PC-3 (cell line): Measurements from ENCODE around the gene E2F7. TPM values are rescaled to one million over a fixed set of nuclear protein-coding genes. Genes with fewer than 3 reads are reported as not detected.

Experiments used
- ATAC-seq: fragments of 200-7000 bp; cut with Tn5 transposase; 2 replicates; pipeline ENCODE4 v1.9.1; 2020; ENCODE audit warnings: mild to moderate bottlenecking, moderate library complexity
- BruUV-seq: library from RNA; stranded (reverse); fragments of 400-500 nt; replicated peaks from 2 replicates; lab custom pipeline; 2021; lab: Mats Ljungman, UMichigan
- CTCF ChIA-PET: fragments of 300-600 bp; sonication (Branson Sonifier 250); formaldehyde crosslinking; loops from one replicate; lab custom pipeline; 2022; ENCODE audit warnings: antibody characterized with exemption; lab: Charles Lee
- POLR2A ChIA-PET: fragments of 300-600 bp; sonication (Branson Sonifier 250); formaldehyde crosslinking; loops from one replicate; lab custom pipeline; 2022; ENCODE audit warnings: antibody characterized with exemption; ENCODE audit not compliant: unreplicated experiment; lab: Charles Lee
- DNase-seq: peaks from one replicate; pipeline ENCODE4 v3.0.0-alpha.2; 2015
- H2AFZ ChIP-seq: fragments of 300-600 bp; sonication (generic); 2 replicates; pipeline ENCODE4 v1.6.0; 2016; ENCODE audit warnings: antibody characterized with exemption, low read length
- H3F3A ChIP-seq: fragments of 300-600 bp; sonication (generic); one replicate; pipeline ENCODE4 v1.6.0; 2017; ENCODE audit warnings: antibody characterized with exemption, low read length, control low read depth, mild to moderate bottlenecking; ENCODE audit not compliant: unreplicated experiment
- H3K27ac ChIP-seq: fragments of 300-600 bp; sonication (generic); 2 replicates; pipeline ENCODE4 v1.5.1; 2016; ENCODE audit warnings: mild to moderate bottlenecking, low read length
- H3K27me3 ChIP-seq: fragments of 300-600 bp; sonication (generic); 2 replicates; pipeline ENCODE4 v1.6.1; 2016; ENCODE audit warnings: low read length, mixed read lengths
- H3K36me3 ChIP-seq: fragments of 300-600 bp; sonication (generic); 2 replicates; pipeline ENCODE4 v1.6.1; 2016; ENCODE audit warnings: low read depth, mixed run types, low read length, mixed read lengths
- H3K4me1 ChIP-seq: fragments of 300-600 bp; sonication (generic); 2 replicates; pipeline ENCODE4 v1.5.1; 2016; ENCODE audit warnings: low read length; ENCODE audit not compliant: insufficient read depth
- H3K4me2 ChIP-seq: fragments of 300-600 bp; sonication (generic); 2 replicates; pipeline ENCODE4 v1.6.0; 2016; ENCODE audit warnings: low read length
- H3K4me3 ChIP-seq: fragments of 300-600 bp; sonication (generic); 2 replicates; pipeline ENCODE4 v1.5.1; 2016; ENCODE audit warnings: mild to moderate bottlenecking, low read length, mixed read lengths
- H3K79me2 ChIP-seq: fragments of 300-600 bp; sonication (generic); 2 replicates; pipeline ENCODE4 v1.6.1; 2017; ENCODE audit warnings: low read length, mixed read lengths
- H3K9ac ChIP-seq: fragments of 300-600 bp; sonication (generic); 2 replicates; pipeline ENCODE4 v1.6.0; 2016; ENCODE audit warnings: mild to moderate bottlenecking, low read length
- H3K9me2 ChIP-seq: fragments of 300-600 bp; sonication (generic); replicated peaks from 2 replicates; pipeline ENCODE4 v1.6.1; 2016; ENCODE audit warnings: mixed run types, low read length, mixed read lengths
- H3K9me3 ChIP-seq: fragments of 300-600 bp; sonication (generic); 2 replicates; pipeline ENCODE4 v1.6.1; 2016; ENCODE audit warnings: low read length, mixed read lengths
- H4K20me1 ChIP-seq: fragments of 300-600 bp; sonication (generic); 2 replicates; pipeline ENCODE4 v1.6.1; 2016; ENCODE audit warnings: low read length, mixed read lengths
- CTCF ChIP-seq: fragments of 300-600 bp; sonication (generic); conservative IDR thresholded peaks from 2 replicates; pipeline ENCODE4 v1.5.1; 2017; ENCODE audit warnings: antibody characterized with exemption, low read depth, mild to moderate bottlenecking, low read length
- EZH2 ChIP-seq: fragments of 300-600 bp; sonication (generic); IDR thresholded peaks from one replicate; pipeline ENCODE4 v1.6.1; 2017; ENCODE audit warnings: antibody characterized with exemption, mild to moderate bottlenecking, low read length; ENCODE audit not compliant: unreplicated experiment
- EZH2phosphoT487 ChIP-seq: fragments of 300-600 bp; sonication (generic); IDR thresholded peaks from 2 replicates; pipeline ENCODE4 v1.6.1; 2018; ENCODE audit warnings: mild to moderate bottlenecking, antibody characterized with exemption, low read length, borderline replicate concordance
- intact Hi-C: fragments of 100-400 bp; cut with micrococcal nuclease; formaldehyde crosslinking; loops from 2 replicates; pipeline ENCODE4 v1.9.0; 2023
- total RNA-seq: library from RNA; depleted of rRNA; stranded (reverse); fragments of >200 nt; gene quantifications from 2 replicates; pipeline ENCODE4 v1.2.3, GENCODE V29; 2014

Gene E2F7
- total RNA-seq, 1 experiment from 2014 or later: 19.0 TPM

- no peaks in the 10 kb centered on the region for H3K9me3 ChIP-seq
Measured at GRCh38 chr12:76990716-76991115, 74.7 kb downstream of the E2F7 start.

GRCh38 chr12:76984566-76984965 lies 80.8 kb downstream of the E2F7 start:
- TF ChIP-seq CTCF (no peak), EZH2 (no peak), EZH2phosphoT487 (no peak)
- no peaks in the 10 kb centered on the region for H3K4me1 ChIP-seq
- H3K27ac ChIP-seq: no peak overlapping the region
- ChIA-PET POLR2A (no interaction called here), CTCF (no interaction called here)
- no peak overlapping the region for H3K4me3 ChIP-seq
- H3K36me3 ChIP-seq: no peaks in the 10 kb centered on the region
- no peak for ATAC-seq
- H3K27me3 ChIP-seq: no peaks in the 10 kb centered on the region
- H3K79me2 ChIP-seq: no peaks in the 10 kb centered on the region
- intact Hi-C loops: no loop called here
- no TSS peak for BruUV-seq
- no peaks in the 10 kb centered on the region for H4K20me1 ChIP-seq
- no peak overlapping the region for H3K4me2 ChIP-seq
- H3K9me2 ChIP-seq: no peaks in the 10 kb centered on the region
- H3F3A ChIP-seq: no peaks in the 10 kb centered on the region
- peaks cover 6% of the 10 kb centered on the region; the same call in 1 of the 2 replicates for H3K9me3 ChIP-seq
- no peak for DNase-seq
- H3K9ac ChIP-seq: no peak overlapping the region
- no peak overlapping the region for H2AFZ ChIP-seq

More at GRCh38 chr12:76990716-76991115, 74.7 kb downstream of the E2F7 start:
- Histone ChIP-seq H3K4me1 (no peaks in the 10 kb centered on the region), H3K9ac (no peak overlapping the region), H3K79me2 (no peaks in the 10 kb centered on the region), H3K4me2 (no peak overlapping the region), H4K20me1 (no peaks in the 10 kb centered on the region), H3K27me3 (no peaks in the 10 kb centered on the region), H3K36me3 (no peaks in the 10 kb centered on the region), H3F3A (no peaks in the 10 kb centered on the region), H3K27ac (no peak overlapping the region), H3K4me3 (no peak overlapping the region), H3K9me2 (no peaks in the 10 kb centered on the region), H2AFZ (no peak overlapping the region)
- DNase-seq: no peak
- CTCF ChIA-PET: no interaction called here
- no peak for ATAC-seq
- intact Hi-C loops: no loop called here
- no peak for TF ChIP-seq CTCF
- BruUV-seq: no TSS peak
- POLR2A ChIA-PET: no interaction called here

- Histone ChIP-seq H3K27ac (no peak overlapping the region), H3K79me2 (no peaks in the 10 kb centered on the region), H3K36me3 (no peaks in the 10 kb centered on the region), H3F3A (no peaks in the 10 kb centered on the region), H3K27me3 (no peaks in the 10 kb centered on the region), H3K4me3 (no peak overlapping the region), H3K9me3 (peaks cover 6% of the 10 kb centered on the region; the same call in 1 of the 2 replicates), H2AFZ (no peak overlapping the region), H3K4me2 (no peak overlapping the region), H3K9me2 (no peaks in the 10 kb centered on the region), H3K4me1 (no peaks in the 10 kb centered on the region), H3K9ac (no peak overlapping the region), H4K20me1 (no peaks in the 10 kb centered on the region)
- ChIA-PET POLR2A (no interaction called here), CTCF (no interaction called here)
- BruUV-seq: no TSS peak
- no peak for TF ChIP-seq CTCF
- TF ChIP-seq EZH2: no peak
- no peak for TF ChIP-seq EZH2phosphoT487
- ATAC-seq (no peak), DNase-seq (no peak)
- intact Hi-C loops: no loop called here
Measured at GRCh38 chr12:76983420-76983819, 81.9 kb downstream of the E2F7 start.
